HepG2 (cell line): Measurements from ENCODE around the gene NBPF1. TPM values are rescaled to one million over a fixed set of nuclear protein-coding genes. Genes with fewer than 3 reads are reported as not detected.
A peak's percentile ranks its signal among the peaks of the same experiment; 100 is the strongest.

ENCODE experiments used
- ARID4A ChIP-seq: sonication (generic); formaldehyde crosslinking; IDR thresholded peaks from 2 replicates; pipeline ENCODE4 v1.5.0; 2020; ENCODE audit warnings: mild to moderate bottlenecking, missing genetic modification reagents, borderline replicate concordance
- CC2D1A ChIP-seq: sonication (generic); formaldehyde crosslinking; IDR thresholded peaks from 2 replicates; pipeline ENCODE4 v1.8.1; 2023; ENCODE audit warnings: mild to moderate bottlenecking, missing genetic modification reagents
- DPF2 ChIP-seq: sonication (generic); formaldehyde crosslinking; IDR thresholded peaks from 2 replicates; pipeline ENCODE4 v1.4.0; 2020; ENCODE audit warnings: mild to moderate bottlenecking, low read depth, missing genetic modification reagents, borderline replicate concordance
- E2F2 ChIP-seq: sonication (generic); formaldehyde crosslinking; IDR thresholded peaks from 2 replicates; pipeline ENCODE4 v1.4.0; 2020; ENCODE audit warnings: missing genetic modification reagents, borderline replicate concordance
- ELK4 ChIP-seq: sonication (generic); formaldehyde crosslinking; IDR thresholded peaks from 2 replicates; pipeline ENCODE4 v1.9.0; 2021; ENCODE audit warnings: missing genetic modification reagents, borderline replicate concordance
- GATA4 ChIP-seq: sonication (generic); IDR thresholded peaks from 2 replicates; pipeline ENCODE4 v1.6.1; 2016; ENCODE audit warnings: antibody characterized with exemption, low read depth, borderline replicate concordance
- MIXL1 ChIP-seq: IDR thresholded peaks from 2 replicates; pipeline ENCODE4 v1.6.1; 2016
- NCOA2 ChIP-seq: sonication (generic); formaldehyde crosslinking; IDR thresholded peaks from 2 replicates; pipeline ENCODE4 v1.8.0; 2022; ENCODE audit warnings: inconsistent platforms
- NFE2L1 ChIP-seq: sonication (generic); formaldehyde crosslinking; IDR thresholded peaks from 2 replicates; pipeline ENCODE4 v1.4.0; 2020; ENCODE audit warnings: missing genetic modification reagents, mild to moderate bottlenecking, borderline replicate concordance
- NONO ChIP-seq, 2 experiments: fragments of 450-650 bp in 1 of 2; sonication (generic) in 1 of 2; formaldehyde crosslinking in 1 of 2; IDR thresholded peaks in 1 of 2; conservative IDR thresholded peaks in 1 of 2; 2 replicates each; pipeline versions ENCODE4 v1.6.1 to v1.8.0; 2017 to 2022; ENCODE audit warnings: mild to moderate bottlenecking in 1 of 2, missing genetic modification reagents in 1 of 2, moderate library complexity in 1 of 2
- NR2F2 ChIP-seq: IDR thresholded peaks from 2 replicates; pipeline ENCODE4 v1.6.1; 2012; ENCODE audit warnings: low read depth, inconsistent platforms, borderline replicate concordance
- RBM22 ChIP-seq: fragments of 200-400 bp; formaldehyde crosslinking; optimal IDR thresholded peaks from 2 replicates; pipeline ENCODE3; 2017; ENCODE audit warnings: mild to moderate bottlenecking, low read length, moderate library complexity
- SOX13 ChIP-seq, 3 experiments: fragments of 450-650 bp in 1 of 3; sonication (generic) in 1 of 3; formaldehyde crosslinking in 1 of 3; IDR thresholded peaks in 2 of 3; conservative IDR thresholded peaks in 1 of 3; 2 replicates each; pipeline versions ENCODE4 v1.5.0 to v1.6.1; 2016 to 2020; ENCODE audit warnings: antibody characterized with exemption in 1 of 3, mild to moderate bottlenecking in 1 of 3, missing compliant biosample characterization in 1 of 3, missing genetic modification reagents in 1 of 3, moderate library complexity in 1 of 3
- ZBTB37 ChIP-seq: sonication (generic); formaldehyde crosslinking; IDR thresholded peaks from 2 replicates; pipeline ENCODE4 v1.4.0; 2020; ENCODE audit warnings: mild to moderate bottlenecking, missing genetic modification reagents
- ZBTB7A ChIP-seq: sonication (generic); formaldehyde crosslinking; IDR thresholded peaks from 2 replicates; pipeline ENCODE4 v1.8.0; 2022; ENCODE audit warnings: mild to moderate bottlenecking, missing genetic modification reagents
- ZFP1 ChIP-seq: IDR thresholded peaks from 2 replicates; pipeline ENCODE4 v1.6.1; 2016
- ZMYM2 ChIP-seq: sonication (generic); formaldehyde crosslinking; IDR thresholded peaks from 2 replicates; pipeline ENCODE4 v1.8.0; 2022; ENCODE audit warnings: mild to moderate bottlenecking, missing genetic modification reagents
- ZNF230 ChIP-seq: sonication (generic); formaldehyde crosslinking; IDR thresholded peaks from 2 replicates; pipeline ENCODE4 v1.4.0; 2020; ENCODE audit warnings: mild to moderate bottlenecking, missing genetic modification reagents
- ZNF274 ChIP-seq: sonication (generic); formaldehyde crosslinking; IDR thresholded peaks from 2 replicates; pipeline ENCODE4 v1.5.1; 2020; ENCODE audit warnings: mild to moderate bottlenecking, missing genetic modification reagents
- ZNF549 ChIP-seq: sonication (generic); formaldehyde crosslinking; IDR thresholded peaks from 2 replicates; pipeline ENCODE4 v1.5.0; 2020; ENCODE audit warnings: missing genetic modification reagents
- polyA plus RNA-seq, 8 experiments: library from polyadenylated mRNA; depleted of rRNA in 3 of 8; stranded (reverse) in 7 of 8; unstranded in 1 of 8; fragments of >200 nt; fragmentation: Illumina TruSeq in 4 of 8; extraction: Trizol in 4 of 8; gene quantifications; 2 replicates each; pipeline versions ENCODE4 v1.2.1 to v1.2.3, GENCODE V29; 2011 to 2016; ENCODE audit warnings: low read depth in 4 of 8, missing spikeins in 1 of 8, mixed read lengths in 1 of 8; ENCODE audit not compliant: insufficient read depth in 1 of 8
- total RNA-seq, 5 experiments: library from RNA; depleted of rRNA; stranded (reverse); fragments of >200 nt; fragmentation: Illumina TruSeq; extraction: Trizol; gene quantifications; 2 replicates each; pipeline ENCODE4 v1.2.3, GENCODE V29; 2016; ENCODE audit warnings: low read depth in 1 of 5

The NBPF1 gene
- total and polyA plus RNA-seq, 2 of the 13 experiments (the other 11 are each of a cell fraction or from before 2014, with no cell fraction given), result 30.3 to 35.6 TPM

GRCh38 chr1:16612332-16613172, 812 bp downstream of the NBPF1 start (continued):
- TF ChIP-seq NCOA2 (CRISPR knock-in tag), result no peak
- TF ChIP-seq ZNF549 (CRISPR knock-in tag), result no peak
- TF ChIP-seq NFE2L1 (CRISPR knock-in tag), result peak; percentile 43; the same call in 1 of the 2 replicates
- 0 out of 2 replicates have a peak, but pooled peaks have one; percentile 15 for TF ChIP-seq ZMYM2 (CRISPR knock-in tag)
- TF ChIP-seq E2F2, result no peak
- TF ChIP-seq NR2F2, result no peak
- no peak for TF ChIP-seq ZNF230 (CRISPR knock-in tag)
- TF ChIP-seq ELK4, result no peak
- TF ChIP-seq DPF2, result no peak
- TF ChIP-seq ZFP1, result no peak
- no peak for TF ChIP-seq NONO (IDR thresholded peaks at IDR 0.05)
- no peak for TF ChIP-seq NONO (CRISPR knock-in tag; conservative IDR thresholded peaks at IDR 0.05)
- no peak for TF ChIP-seq SOX13 (IDR thresholded peaks at IDR 0.05)
- TF ChIP-seq SOX13 (CRISPR knock-in tag; conservative IDR thresholded peaks at IDR 0.05 in 1 of 2, IDR thresholded peaks at IDR 0.05 in 1 of 2), result 0 out of 4 replicates have a peak, but pooled peaks of 1 of the 2 experiments have one; percentile 23
- TF ChIP-seq ZBTB7A, result 0 out of 2 replicates have a peak, but pooled peaks have one; percentile 26
- no peak for TF ChIP-seq RBM22
- TF ChIP-seq MIXL1 (CRISPR knock-in tag), result no peak
- TF ChIP-seq ZNF274 (CRISPR knock-in tag), result peak; percentile 69; the same call in 1 of the 2 replicates
- peak; percentile 69; the same call in 1 of the 2 replicates for TF ChIP-seq ZBTB37 (CRISPR knock-in tag)
- TF ChIP-seq ARID4A (CRISPR knock-in tag), result no peak
- TF ChIP-seq GATA4, result 0 out of 2 replicates have a peak, but pooled peaks have one; percentile 17
- 0 out of 2 replicates have a peak, but pooled peaks have one; percentile 17 for TF ChIP-seq CC2D1A
